ENCODE data around the gene GPC6. TPM values are rescaled to one million over a fixed set of nuclear protein-coding genes. Genes with fewer than 3 reads are reported as not detected.

GPC6 gene
- polyA plus RNA-seq, 1 donor, result 26.7 TPM

DNA sequence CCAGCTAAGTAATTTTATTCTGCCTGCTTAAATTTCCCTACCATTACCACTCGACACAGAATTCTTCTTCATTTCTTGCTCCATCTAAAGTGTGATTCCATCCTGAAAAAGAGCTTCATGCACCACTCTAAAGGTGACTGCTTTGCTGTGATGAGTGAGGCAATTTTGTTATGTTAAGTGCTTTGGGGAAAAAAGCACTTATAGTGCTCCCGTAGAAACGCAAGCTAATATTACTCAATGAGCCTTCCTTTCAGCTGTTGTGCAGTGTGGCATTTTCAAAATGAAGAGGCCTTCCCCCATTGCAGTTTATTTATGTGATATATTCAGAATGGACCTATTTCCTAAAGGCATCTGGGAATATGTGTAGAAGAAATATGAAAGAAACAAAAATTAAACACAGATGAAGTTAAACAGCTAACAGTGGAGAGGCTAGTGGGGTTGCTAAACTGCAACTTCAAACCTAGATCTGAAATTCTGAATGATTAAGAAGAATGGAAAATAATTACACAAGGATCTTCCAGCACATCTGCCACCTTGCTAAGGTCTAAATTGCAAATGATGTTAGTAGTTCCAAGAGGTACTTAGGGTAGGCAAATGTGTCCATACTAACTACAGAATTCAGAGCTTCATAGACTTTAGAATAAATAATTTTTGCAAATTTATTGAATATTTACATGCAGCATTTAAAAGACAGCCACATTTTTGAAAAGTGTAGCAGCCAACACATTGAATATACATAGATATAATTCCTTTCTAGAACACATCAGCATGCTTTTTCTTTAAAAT is 1041.2 kb downstream of the GPC6 start:
- Histone ChIP-seq H3K36me3 (ENCODE audit: control insufficient read depth, insufficient read depth, low read length) (no peaks in the 10 kb centered on the region), H3K9me3 (ENCODE audit: control insufficient read depth, low read depth, low read length) (peaks cover 2% of the 10 kb centered on the region), H3K27ac (ENCODE audit: low read length) (no peak overlapping the region), H3K4me1 (ENCODE audit: control insufficient read depth, insufficient read depth, low read length) (no peaks in the 10 kb centered on the region), H3K4me3 (ENCODE audit: low read length) (no peak overlapping the region), H3K27me3 (ENCODE audit: control insufficient read depth, insufficient read depth, low read length) (no peaks in the 10 kb centered on the region)
- WGBS (ENCODE audit: insufficient coverage, low lambda C conversion rate), result 80% methylated on average over 1 of the region's 3 CpGs
- DNase-seq, result no peak

DNA sequence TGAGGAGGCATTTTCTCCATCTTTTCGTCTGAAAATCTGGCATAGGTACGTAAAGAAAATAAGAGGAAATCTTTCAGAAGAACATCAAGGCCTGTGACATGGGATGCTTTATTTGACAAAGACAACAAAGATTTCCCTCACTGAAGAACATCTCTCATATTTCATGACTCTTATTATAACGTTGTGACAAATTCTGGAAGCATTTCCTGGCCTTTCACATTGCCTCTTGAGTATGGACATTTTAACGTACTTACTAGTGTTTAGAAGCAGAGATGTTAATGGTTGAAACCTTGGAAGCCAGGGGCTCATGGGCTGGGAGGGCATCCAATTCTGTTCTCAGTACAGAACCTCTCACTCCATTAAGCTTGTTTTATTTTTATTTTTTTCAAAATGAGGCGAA is 1042.1 kb downstream of the GPC6 start:
- Histone ChIP-seq H3K9me3 (ENCODE audit: control insufficient read depth, low read depth, low read length) (peaks cover 2% of the 10 kb centered on the region), H3K27ac (ENCODE audit: low read length) (no peak overlapping the region), H3K27me3 (ENCODE audit: control insufficient read depth, insufficient read depth, low read length) (no peaks in the 10 kb centered on the region), H3K4me1 (ENCODE audit: control insufficient read depth, insufficient read depth, low read length) (no peaks in the 10 kb centered on the region), H3K4me3 (ENCODE audit: low read length) (no peak overlapping the region), H3K36me3 (ENCODE audit: control insufficient read depth, insufficient read depth, low read length) (no peaks in the 10 kb centered on the region)
- DNase-seq, result no peak
- WGBS (ENCODE audit: insufficient coverage, low lambda C conversion rate), result 100% methylated on average over 1 of the region's 5 CpGs

DNA sequence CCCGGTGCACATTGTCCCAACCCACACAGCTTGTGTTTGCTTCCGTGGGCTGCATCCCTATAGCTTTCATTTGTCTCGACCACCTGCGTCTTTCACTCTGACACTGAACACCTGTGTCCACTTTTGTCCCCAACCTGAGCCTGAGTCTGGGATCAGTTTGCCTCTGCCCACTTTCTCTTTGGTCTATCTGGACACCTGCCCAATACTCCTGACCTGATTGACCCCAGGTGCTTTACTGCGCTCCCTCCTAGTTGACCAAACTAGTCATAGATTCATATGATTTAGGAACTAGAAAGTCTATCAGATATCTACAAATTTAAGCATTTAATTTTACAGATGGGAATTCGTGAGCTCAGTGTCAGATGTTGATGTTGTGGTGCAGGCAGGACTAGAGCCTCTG is 1043.0 kb downstream of the GPC6 start:
- peaks cover 2% of the 10 kb centered on the region for H3K9me3 ChIP-seq (ENCODE audit: control insufficient read depth, low read depth, low read length)
- DNase-seq, result no peak
- no peak overlapping the region for H3K4me3 ChIP-seq (ENCODE audit: low read length)
- H3K4me1 ChIP-seq (ENCODE audit: control insufficient read depth, insufficient read depth, low read length), result no peaks in the 10 kb centered on the region
- no peak overlapping the region for H3K27ac ChIP-seq (ENCODE audit: low read length)
- H3K27me3 ChIP-seq (ENCODE audit: control insufficient read depth, insufficient read depth, low read length), result no peaks in the 10 kb centered on the region
- no CpG with 5 or more reads among the region's 6 CpGs for WGBS (ENCODE audit: insufficient coverage, low lambda C conversion rate)
- H3K36me3 ChIP-seq (ENCODE audit: control insufficient read depth, insufficient read depth, low read length), result no peaks in the 10 kb centered on the region

- H3K4me3 ChIP-seq (ENCODE audit: low read length), result no peak overlapping the region
- H3K36me3 ChIP-seq (ENCODE audit: control insufficient read depth, insufficient read depth, low read length), result no peaks in the 10 kb centered on the region
- H3K27me3 ChIP-seq (ENCODE audit: control insufficient read depth, insufficient read depth, low read length), result no peaks in the 10 kb centered on the region
- 100% methylated on average over 1 of the region's 2 CpGs for WGBS (ENCODE audit: insufficient coverage, low lambda C conversion rate)
- H3K4me1 ChIP-seq (ENCODE audit: control insufficient read depth, insufficient read depth, low read length), result no peaks in the 10 kb centered on the region
- DNase-seq, result no peak
- no peak overlapping the region for H3K27ac ChIP-seq (ENCODE audit: low read length)
- peaks cover 2% of the 10 kb centered on the region for H3K9me3 ChIP-seq (ENCODE audit: control insufficient read depth, low read depth, low read length)
Observed at GRCh38 chr13:94270556-94270955, 1043.9 kb downstream of the GPC6 start.

DNA sequence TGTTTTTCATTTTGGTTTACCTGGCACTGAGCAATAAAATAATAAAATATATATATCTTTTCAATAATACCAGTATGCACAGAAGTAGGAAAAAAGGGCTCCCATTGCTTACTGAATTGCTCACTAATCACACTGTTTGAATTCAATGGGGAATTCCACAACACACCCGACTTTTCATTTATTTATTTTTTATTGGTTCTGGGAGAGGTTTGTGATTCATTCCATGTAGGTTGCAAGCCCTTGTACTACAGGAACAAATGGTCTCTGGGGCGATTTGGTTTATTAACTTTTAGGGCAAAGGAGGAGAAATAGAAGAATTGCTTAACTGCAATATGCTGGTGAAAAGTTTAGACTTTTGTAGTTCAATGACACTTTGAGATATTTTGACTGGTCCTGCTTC is 1045.4 kb downstream of the GPC6 start:
- WGBS (ENCODE audit: insufficient coverage, low lambda C conversion rate), result 100% methylated on average over 1 of the region's 2 CpGs
- Histone ChIP-seq H3K27me3 (ENCODE audit: control insufficient read depth, insufficient read depth, low read length) (no peaks in the 10 kb centered on the region), H3K4me1 (ENCODE audit: control insufficient read depth, insufficient read depth, low read length) (no peaks in the 10 kb centered on the region), H3K4me3 (ENCODE audit: low read length) (no peak overlapping the region), H3K27ac (ENCODE audit: low read length) (no peak overlapping the region), H3K9me3 (ENCODE audit: control insufficient read depth, low read depth, low read length) (peaks cover 2% of the 10 kb centered on the region), H3K36me3 (ENCODE audit: control insufficient read depth, insufficient read depth, low read length) (no peaks in the 10 kb centered on the region)
- no peak for DNase-seq

DNA sequence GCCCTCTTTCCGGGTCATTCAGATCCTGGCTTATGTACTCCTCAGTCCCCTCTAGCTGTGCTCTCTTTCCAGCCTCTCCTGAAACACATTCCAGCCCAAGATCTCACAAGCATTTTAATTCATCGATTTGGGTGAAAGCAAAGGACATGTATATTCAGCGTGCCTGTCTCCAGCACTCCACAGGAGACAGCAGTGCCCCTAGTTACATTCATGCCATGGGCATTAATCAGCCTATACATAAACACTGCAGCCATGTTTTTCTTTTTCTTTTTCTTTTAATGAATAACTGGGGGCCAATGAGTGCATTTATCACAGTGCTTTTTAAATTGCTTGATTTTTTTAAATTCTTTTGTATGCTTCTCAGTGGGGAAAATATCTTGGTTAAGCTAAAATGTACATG is 1053.7 kb downstream of the GPC6 start:
- Histone ChIP-seq H3K9me3 (ENCODE audit: control insufficient read depth, low read depth, low read length) (no peaks in the 10 kb centered on the region), H3K36me3 (ENCODE audit: control insufficient read depth, insufficient read depth, low read length) (no peaks in the 10 kb centered on the region), H3K27ac (ENCODE audit: low read length) (no peak overlapping the region), H3K27me3 (ENCODE audit: control insufficient read depth, insufficient read depth, low read length) (no peaks in the 10 kb centered on the region), H3K4me3 (ENCODE audit: low read length) (no peak overlapping the region), H3K4me1 (ENCODE audit: control insufficient read depth, insufficient read depth, low read length) (no peaks in the 10 kb centered on the region)
- DNase-seq, result no peak
- no CpG with 5 or more reads among the region's 3 CpGs for WGBS (ENCODE audit: insufficient coverage, low lambda C conversion rate)

- no peak overlapping the region for H3K4me3 ChIP-seq (ENCODE audit: low read length)
- H3K27ac ChIP-seq (ENCODE audit: low read length), result no peak overlapping the region
- H3K36me3 ChIP-seq (ENCODE audit: control insufficient read depth, insufficient read depth, low read length), result no peaks in the 10 kb centered on the region
- DNase-seq, result no peak
- H3K4me1 ChIP-seq (ENCODE audit: control insufficient read depth, insufficient read depth, low read length), result no peaks in the 10 kb centered on the region
- no peaks in the 10 kb centered on the region for H3K27me3 ChIP-seq (ENCODE audit: control insufficient read depth, insufficient read depth, low read length)
- H3K9me3 ChIP-seq (ENCODE audit: control insufficient read depth, low read depth, low read length), result no peaks in the 10 kb centered on the region
Observed at GRCh38 chr13:94280845-94281244, 1054.2 kb downstream of the GPC6 start.

- no peak for DNase-seq
- WGBS (ENCODE audit: insufficient coverage, low lambda C conversion rate), result 93% methylated on average over 2 of the region's 3 CpGs
- Histone ChIP-seq H3K36me3 (ENCODE audit: control insufficient read depth, insufficient read depth, low read length) (peaks cover 2% of the 10 kb centered on the region), H3K27me3 (ENCODE audit: control insufficient read depth, insufficient read depth, low read length) (no peaks in the 10 kb centered on the region), H3K27ac (ENCODE audit: low read length) (no peak overlapping the region), H3K9me3 (ENCODE audit: control insufficient read depth, low read depth, low read length) (no peaks in the 10 kb centered on the region), H3K4me3 (ENCODE audit: low read length) (no peak overlapping the region), H3K4me1 (ENCODE audit: control insufficient read depth, insufficient read depth, low read length) (peaks cover 3% of the 10 kb centered on the region)
Observed at GRCh38 chr13:94286581-94286980, 1060.0 kb downstream of the GPC6 start.

DNA sequence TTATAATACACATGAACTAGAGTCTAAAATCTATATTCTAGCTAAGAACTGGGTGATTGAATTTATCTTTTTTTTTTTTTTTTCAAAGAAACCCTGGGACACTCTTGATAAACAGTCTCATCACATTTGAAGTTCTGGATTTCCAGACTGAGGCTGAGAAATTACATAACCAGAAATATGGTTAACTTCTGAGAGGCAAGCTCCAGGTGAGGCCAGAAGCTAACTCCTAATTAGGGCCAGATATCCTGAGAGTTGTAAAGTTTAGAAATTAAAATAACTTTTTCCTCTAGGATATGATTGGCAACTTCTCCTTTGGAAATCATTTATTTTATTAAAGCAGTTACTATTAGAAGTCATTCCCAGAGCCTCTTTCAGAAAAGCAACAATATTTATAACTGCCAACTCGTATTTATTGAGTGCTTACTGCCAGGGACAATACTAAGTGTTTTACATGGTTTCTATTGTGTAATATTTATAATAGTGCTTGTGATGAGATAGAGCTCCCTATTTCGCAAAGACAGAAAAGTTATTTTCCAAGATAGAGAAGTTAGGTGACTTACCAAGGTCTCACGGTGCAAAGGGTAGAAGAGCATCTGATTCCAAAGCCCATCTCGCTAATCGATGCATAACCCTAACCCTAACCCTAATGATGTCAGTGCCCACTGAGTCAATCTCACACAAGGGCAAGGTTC is 1065.2 kb downstream of the GPC6 start:
- DNase-seq, result peak; percentile 13 to 66
- H3K27ac ChIP-seq (ENCODE audit: low read length), result peak overlapping the region; percentile 49

DNA sequence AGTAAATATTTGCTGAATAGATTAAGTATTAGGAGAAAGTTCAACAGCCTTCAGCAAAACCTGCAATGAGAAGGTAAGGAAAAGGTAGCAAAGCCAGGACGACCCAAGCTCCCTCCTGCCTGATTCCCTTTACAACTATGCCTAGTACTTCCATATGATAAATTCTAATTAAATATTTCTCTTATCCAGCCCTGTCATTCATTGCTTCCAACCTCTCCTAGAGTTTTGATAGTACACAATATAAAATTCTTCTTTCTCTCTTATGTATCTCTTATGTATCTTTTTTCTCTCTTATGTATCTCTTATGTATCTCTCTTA is 1065.7 kb downstream of the GPC6 start:
- DNase-seq, result no peak
- Histone ChIP-seq H3K36me3 (ENCODE audit: control insufficient read depth, insufficient read depth, low read length) (peaks cover 2% of the 10 kb centered on the region), H3K4me1 (ENCODE audit: control insufficient read depth, insufficient read depth, low read length) (peaks cover 7% of the 10 kb centered on the region), H3K4me3 (ENCODE audit: low read length) (no peak overlapping the region), H3K27me3 (ENCODE audit: control insufficient read depth, insufficient read depth, low read length) (no peaks in the 10 kb centered on the region), H3K27ac (ENCODE audit: low read length) (no peak overlapping the region), H3K9me3 (ENCODE audit: control insufficient read depth, low read depth, low read length) (no peaks in the 10 kb centered on the region)
- no CpG with 5 or more reads among the region's 1 CpG for WGBS (ENCODE audit: insufficient coverage, low lambda C conversion rate)

More for the DNA sequence above, 1065.2 kb downstream of the GPC6 start:
- Histone ChIP-seq H3K4me3 (ENCODE audit: low read length) (no peak overlapping the region), H3K36me3 (ENCODE audit: control insufficient read depth, insufficient read depth, low read length) (peaks cover 2% of the 10 kb centered on the region), H3K9me3 (ENCODE audit: control insufficient read depth, low read depth, low read length) (no peaks in the 10 kb centered on the region), H3K4me1 (ENCODE audit: control insufficient read depth, insufficient read depth, low read length) (peaks cover 7% of the 10 kb centered on the region), H3K27me3 (ENCODE audit: control insufficient read depth, insufficient read depth, low read length) (no peaks in the 10 kb centered on the region)
- 17% methylated on average over 1 of the region's 5 CpGs for WGBS (ENCODE audit: insufficient coverage, low lambda C conversion rate)

DNA sequence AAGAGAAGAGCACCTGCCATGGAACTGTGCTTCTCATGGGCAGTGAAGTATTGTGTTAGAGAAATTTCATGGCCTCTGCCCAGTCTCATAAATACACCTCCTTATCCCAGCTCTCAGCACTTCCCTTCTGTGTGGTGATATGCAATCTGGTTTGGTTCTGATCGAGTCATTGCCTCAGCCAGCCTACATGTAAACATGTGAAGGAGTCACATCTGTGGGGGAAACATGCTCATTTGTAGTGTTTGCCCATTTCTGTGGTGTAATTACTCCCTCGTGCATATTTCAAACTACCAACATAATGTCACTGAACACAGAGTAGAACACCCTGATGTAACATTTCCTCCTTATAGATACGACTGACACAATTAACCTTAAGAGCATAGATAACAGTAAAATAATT is 1069.9 kb downstream of the GPC6 start:
- Histone ChIP-seq H3K27ac (ENCODE audit: low read length) (no peak overlapping the region), H3K27me3 (ENCODE audit: control insufficient read depth, insufficient read depth, low read length) (no peaks in the 10 kb centered on the region), H3K36me3 (ENCODE audit: control insufficient read depth, insufficient read depth, low read length) (no peaks in the 10 kb centered on the region), H3K9me3 (ENCODE audit: control insufficient read depth, low read depth, low read length) (no peaks in the 10 kb centered on the region), H3K4me3 (ENCODE audit: low read length) (no peak overlapping the region), H3K4me1 (ENCODE audit: control insufficient read depth, insufficient read depth, low read length) (peaks cover 4% of the 10 kb centered on the region)
- no peak for DNase-seq
- WGBS (ENCODE audit: insufficient coverage, low lambda C conversion rate), result no CpG with 5 or more reads among the region's 3 CpGs
